Gastroesophageal sphincter (tissue), 4 donors: ENCODE data around the gene USP31. TPM values are rescaled to one million over a fixed set of nuclear protein-coding genes. Genes with fewer than 3 reads are reported as not detected.

Experiments used
- ATAC-seq: fragments of 150-250 bp; one replicate; pipeline ENCODE4 v1.9.1; 2016; ENCODE audit warnings: mild to moderate bottlenecking, moderate library complexity
- H3K27ac ChIP-seq, 4 donors: fragments of 200-600 bp; sonication (generic) in 3 of 4; 1 replicate in 3 of 4; 2 replicates in 1 of 4; pipeline ENCODE4 v1.5.1; 2016 to 2019
- H3K27me3 ChIP-seq: fragments of 200-600 bp; sonication (generic); one replicate; pipeline ENCODE4 v1.5.1; 2019
- H3K36me3 ChIP-seq, 2 donors: fragments of 200-600 bp; sonication (generic); one replicate each; pipeline ENCODE4 v1.5.1; 2019; ENCODE audit warnings: control low read depth in 1 of 2
- H3K4me1 ChIP-seq, 3 donors: fragments of 200-600 bp; sonication (generic); 1 replicate in 2 of 3; 2 replicates in 1 of 3; pipeline ENCODE4 v1.5.1; 2016 to 2019; ENCODE audit warnings: control low read depth in 2 of 3
- H3K4me3 ChIP-seq, 2 donors: fragments of 200-600 bp; sonication (generic); one replicate each; pipeline ENCODE4 v1.5.1; 2019; ENCODE audit warnings: mild to moderate bottlenecking in 1 of 2, moderate library complexity in 1 of 2
- H3K9me3 ChIP-seq, 3 donors: fragments of 200-600 bp; sonication (generic); one replicate each; pipeline ENCODE4 v1.5.1; 2017 to 2019; ENCODE audit warnings: control low read depth in 2 of 3
- EP300 ChIP-seq: sonication (generic); formaldehyde crosslinking; IDR thresholded peaks from one replicate; pipeline ENCODE4 v1.6.1; 2017; ENCODE audit warnings: antibody characterized with exemption, mild to moderate bottlenecking
- POLR2A ChIP-seq, 2 donors: fragments of 450-650 bp; IDR thresholded peaks; one replicate each; pipeline ENCODE4 v1.6.1; 2017; ENCODE audit warnings: antibody characterized with exemption in 2 of 2, mild to moderate bottlenecking in 2 of 2, moderate library complexity in 1 of 2
- POLR2AphosphoS5 ChIP-seq: sonication (generic); formaldehyde crosslinking; IDR thresholded peaks from one replicate; pipeline ENCODE4 v1.6.1; 2017; ENCODE audit warnings: antibody characterized with exemption
- WGBS, 2 donors: methylation state at CpG; one replicate each; pipeline ENCODE4 v1.1.5; 2018; ENCODE audit warnings: low coverage in 1 of 2; 5-methylcytosine and 5-hydroxymethylcytosine counted together
- total RNA-seq, 4 donors: library from RNA; depleted of rRNA; stranded (reverse); fragments of >200 nt; gene quantifications; one replicate each; pipeline ENCODE4 v1.1.0, GENCODE V29; 2016
- TF ChIP-seq, protein P1 (sequence below), 4 experiments: fragments of 200-600 bp in 2 of 4; fragments of 450-650 bp in 2 of 4; sonication (generic) in 1 of 4; IDR thresholded peaks; one replicate each; pipeline ENCODE4 v1.5.1; 2017 to 2019; ENCODE audit warnings: antibody characterized with exemption in 4 of 4, mild to moderate bottlenecking in 2 of 4, moderate library complexity in 2 of 4

The USP31 gene
- total RNA-seq, 4 donors from 2014 or later, result 11.2 to 37.7 (median 26.6) TPM

DNA sequence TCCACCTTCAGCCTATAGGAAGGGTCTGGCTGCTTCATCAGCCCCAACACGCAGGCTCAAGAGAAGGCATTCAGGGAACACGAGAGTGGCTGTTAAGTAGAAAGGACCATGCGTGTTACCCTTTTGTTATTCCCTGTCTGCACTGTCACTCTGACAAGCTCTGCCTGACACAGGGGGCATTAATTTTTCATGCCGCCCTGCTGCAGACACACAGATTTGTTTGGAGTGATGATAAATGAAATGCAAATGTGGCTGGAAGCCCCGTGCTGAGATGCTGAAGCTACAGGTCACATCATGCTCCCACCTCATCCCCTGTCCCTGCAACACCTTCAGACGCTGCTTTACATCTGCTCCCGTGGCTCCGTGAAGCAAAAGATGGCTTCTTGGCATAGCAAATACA lies 97.7 kb downstream of the USP31 start:
- 68% methylated on average over 3 of the region's 8 CpGs; no CpG with 5 or more reads in 1 of the 2 donors for WGBS, 2 donors
- peaks cover 63% of the 10 kb centered on the region for H3K27me3 ChIP-seq
- H3K27ac ChIP-seq, result no peak overlapping the region
- peaks cover 0 to 4% (median 0%) of the 10 kb centered on the region in 3 donors for H3K4me1 ChIP-seq
- no peaks in the 10 kb centered on the region for H3K36me3 ChIP-seq
- no peak for TF ChIP-seq EP300
- no peak for TF ChIP-seq POLR2AphosphoS5
- TF ChIP-seq, protein P1, sequence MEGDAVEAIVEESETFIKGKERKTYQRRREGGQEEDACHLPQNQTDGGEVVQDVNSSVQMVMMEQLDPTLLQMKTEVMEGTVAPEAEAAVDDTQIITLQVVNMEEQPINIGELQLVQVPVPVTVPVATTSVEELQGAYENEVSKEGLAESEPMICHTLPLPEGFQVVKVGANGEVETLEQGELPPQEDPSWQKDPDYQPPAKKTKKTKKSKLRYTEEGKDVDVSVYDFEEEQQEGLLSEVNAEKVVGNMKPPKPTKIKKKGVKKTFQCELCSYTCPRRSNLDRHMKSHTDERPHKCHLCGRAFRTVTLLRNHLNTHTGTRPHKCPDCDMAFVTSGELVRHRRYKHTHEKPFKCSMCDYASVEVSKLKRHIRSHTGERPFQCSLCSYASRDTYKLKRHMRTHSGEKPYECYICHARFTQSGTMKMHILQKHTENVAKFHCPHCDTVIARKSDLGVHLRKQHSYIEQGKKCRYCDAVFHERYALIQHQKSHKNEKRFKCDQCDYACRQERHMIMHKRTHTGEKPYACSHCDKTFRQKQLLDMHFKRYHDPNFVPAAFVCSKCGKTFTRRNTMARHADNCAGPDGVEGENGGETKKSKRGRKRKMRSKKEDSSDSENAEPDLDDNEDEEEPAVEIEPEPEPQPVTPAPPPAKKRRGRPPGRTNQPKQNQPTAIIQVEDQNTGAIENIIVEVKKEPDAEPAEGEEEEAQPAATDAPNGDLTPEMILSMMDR (IDR thresholded peaks at IDR 0.05), result no peak
- no peak for TF ChIP-seq POLR2A (IDR thresholded peaks at IDR 0.05)
- H3K4me3 ChIP-seq, result no peak overlapping the region
- H3K9me3 ChIP-seq, result no peaks in the 10 kb centered on the region
- no peak for ATAC-seq

DNA sequence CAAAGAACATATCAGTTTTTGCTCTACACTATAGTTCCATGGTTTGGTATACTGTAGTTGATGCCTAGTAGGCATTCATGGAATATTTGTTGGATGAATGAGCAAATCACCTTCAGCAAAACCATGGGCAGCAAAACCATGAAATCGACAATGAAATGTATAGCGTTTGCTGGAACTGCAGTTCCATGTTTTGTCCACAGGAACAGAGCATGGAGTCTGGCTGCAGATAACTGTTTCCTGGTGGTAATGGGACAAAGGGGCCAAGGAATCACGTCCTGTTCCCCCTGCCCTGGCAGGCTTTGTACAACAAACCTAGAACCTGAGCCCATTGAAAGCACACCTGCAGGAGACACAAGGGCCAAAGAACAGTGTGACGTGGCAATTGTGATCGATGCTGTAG lies 101.1 kb downstream of the USP31 start:
- no peak for TF ChIP-seq POLR2A (IDR thresholded peaks at IDR 0.05)
- TF ChIP-seq, protein P1 (IDR thresholded peaks at IDR 0.05), result no peak
- no peak for TF ChIP-seq POLR2AphosphoS5
- no peak for TF ChIP-seq EP300
- Histone ChIP-seq H3K9me3 (peaks cover 0 to 11% (median 0%) of the 10 kb centered on the region in 3 donors), H3K4me1 (peaks cover 0 to 4% (median 0%) of the 10 kb centered on the region in 3 donors), H3K27ac (no peak overlapping the region), H3K27me3 (peaks cover 69% of the 10 kb centered on the region), H3K4me3 (no peak overlapping the region), H3K36me3 (no peaks in the 10 kb centered on the region)
- 92 to 100% methylated on average over 1 to 2 of the region's 5 CpGs for WGBS, 2 donors
- ATAC-seq, result no peak

DNA sequence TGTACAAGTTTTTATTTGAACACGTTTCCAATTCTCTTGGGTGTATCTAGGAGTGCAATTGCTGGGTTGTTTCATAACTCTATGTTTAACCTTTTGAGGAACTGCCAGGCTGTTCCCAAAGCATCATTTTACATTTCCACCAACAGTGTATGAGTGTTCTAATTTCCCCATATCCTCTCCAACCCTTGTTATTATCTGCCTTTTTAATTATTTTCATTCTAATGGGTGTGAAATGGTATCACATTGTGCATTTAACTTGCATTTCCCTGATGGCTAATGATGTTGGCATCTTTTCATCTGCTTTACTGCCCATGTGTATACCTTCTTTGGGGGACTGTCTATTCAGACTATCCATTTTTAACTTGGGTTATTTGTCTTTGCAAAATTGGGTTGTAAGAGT lies 104.2 kb downstream of the USP31 start:
- TF ChIP-seq POLR2A (IDR thresholded peaks at IDR 0.05), result no peak
- TF ChIP-seq POLR2AphosphoS5, result no peak
- TF ChIP-seq, protein P1 (IDR thresholded peaks at IDR 0.05), result no peak
- TF ChIP-seq EP300, result no peak

DNA sequence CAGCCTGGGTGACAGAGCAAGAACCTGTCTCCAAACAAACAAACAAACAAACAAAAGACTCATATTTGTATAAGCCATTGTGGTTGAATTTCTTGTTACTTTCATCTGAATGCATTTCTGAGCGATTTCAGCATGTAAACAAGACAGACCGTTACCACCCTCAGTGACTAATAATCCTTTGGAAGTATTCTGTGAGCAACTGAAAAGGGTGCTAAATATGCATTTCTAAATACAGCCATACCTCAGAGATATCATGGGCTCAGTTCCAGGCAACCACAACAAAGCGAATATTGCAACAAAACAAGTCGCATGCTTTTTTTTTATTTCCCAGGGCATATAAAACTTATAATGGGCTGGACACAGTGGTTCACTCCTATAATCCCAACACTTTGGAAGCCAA lies 109.0 kb downstream of the USP31 start:
- H3K36me3 ChIP-seq, result no peaks in the 10 kb centered on the region
- no peak overlapping the region for H3K4me3 ChIP-seq
- TF ChIP-seq POLR2A (IDR thresholded peaks at IDR 0.05), result no peak
- TF ChIP-seq, protein P1 (IDR thresholded peaks at IDR 0.05), result no peak
- WGBS, 2 donors, result 77 to 81% methylated on average over 3 to 4 of the region's 4 CpGs
- no peak for ATAC-seq
- H3K4me1 ChIP-seq, result no peaks in the 10 kb centered on the region
- peaks cover 5% of the 10 kb centered on the region for H3K27me3 ChIP-seq
- H3K27ac ChIP-seq, result no peak overlapping the region
- H3K9me3 ChIP-seq, result peaks cover 0 to 11% (median 0%) of the 10 kb centered on the region in 3 donors

More for the DNA sequence above, 104.2 kb downstream of the USP31 start:
- H3K9me3 ChIP-seq, result peaks cover 0 to 11% (median 0%) of the 10 kb centered on the region in 3 donors
- H3K4me1 ChIP-seq, result no peaks in the 10 kb centered on the region
- no peak overlapping the region for H3K4me3 ChIP-seq
- no peak overlapping the region for H3K27ac ChIP-seq
- no peaks in the 10 kb centered on the region for H3K36me3 ChIP-seq
- no peak for ATAC-seq
- H3K27me3 ChIP-seq, result peaks cover 38% of the 10 kb centered on the region
- 67 to 86% methylated on average over 1 of the region's 1 CpG for WGBS, 2 donors

DNA sequence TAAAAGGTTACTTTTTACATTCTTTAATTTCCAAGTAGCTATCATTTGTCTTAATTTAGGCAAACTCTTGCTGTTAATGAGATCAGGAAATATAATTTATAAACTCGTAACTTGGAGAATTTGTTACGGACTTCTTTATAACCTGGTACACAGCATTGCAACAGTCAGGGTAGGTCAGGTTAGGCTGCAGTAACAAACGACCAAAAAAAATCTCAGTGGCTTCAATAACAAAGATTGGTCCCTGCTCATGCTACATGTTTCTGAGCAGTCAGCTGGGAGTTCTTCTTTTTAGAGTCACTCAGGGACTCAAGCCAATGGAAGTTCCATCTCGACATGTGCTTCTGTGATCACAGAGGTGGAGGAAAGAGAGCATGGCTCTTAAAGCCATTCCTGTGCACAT lies 110.1 kb downstream of the USP31 start:
- Histone ChIP-seq H3K27ac (no peak overlapping the region), H3K27me3 (no peaks in the 10 kb centered on the region), H3K36me3 (no peaks in the 10 kb centered on the region), H3K9me3 (peaks cover 0 to 3% (median 0%) of the 10 kb centered on the region in 3 donors), H3K4me1 (no peaks in the 10 kb centered on the region), H3K4me3 (no peak overlapping the region)
- TF ChIP-seq, protein P1 (IDR thresholded peaks at IDR 0.05), result no peak
- TF ChIP-seq EP300 (no peak), POLR2AphosphoS5 (no peak), POLR2A (IDR thresholded peaks at IDR 0.05) (no peak)
- WGBS, 2 donors, result 76 to 94% methylated on average over 4 of the region's 4 CpGs
- no peak for ATAC-seq
